ENCODE data around the gene ATRNL1.

Gene ATRNL1

DNA sequence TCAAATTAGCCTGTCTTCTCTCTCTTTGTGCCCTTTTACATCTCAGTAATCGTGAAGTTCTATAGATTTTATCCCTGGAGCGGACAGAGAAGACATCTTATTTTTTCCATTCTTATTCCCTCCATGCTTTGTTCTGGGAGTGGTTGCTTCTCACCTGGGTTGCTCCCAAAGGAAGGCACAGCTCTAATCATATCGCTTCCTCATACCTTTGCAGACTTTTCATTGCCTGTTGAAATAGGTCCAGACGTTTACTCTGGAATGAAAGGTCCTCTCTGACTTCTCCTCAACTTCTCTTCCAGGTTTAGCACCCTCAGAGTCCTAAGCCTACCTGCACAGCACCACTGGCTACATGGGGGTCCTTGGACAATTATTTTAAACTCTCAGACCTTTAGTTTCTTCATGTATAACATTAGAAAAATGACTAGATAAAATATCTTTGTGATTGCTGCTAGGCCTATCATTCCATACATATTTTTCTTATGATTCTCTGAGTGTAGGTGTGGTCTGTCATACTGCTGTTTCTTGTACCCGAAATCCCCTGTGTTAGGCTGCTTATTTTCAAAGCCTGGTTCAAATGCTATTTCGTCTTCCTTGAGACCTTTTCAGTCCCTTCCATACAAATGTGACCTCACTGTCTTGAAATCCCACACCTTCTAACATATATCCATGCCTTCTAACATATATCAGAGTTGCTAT is 761.7 kb downstream of the ATRNL1 start:
- Mint-ChIP-seq H3K27me3 (no peaks in the 10 kb centered on the region), H3K36me3 (ENCODE audit: insufficient read depth) (peaks cover 2% of the 10 kb centered on the region), H3K4me3 (no peak overlapping the region), H3K4me1 (no peaks in the 10 kb centered on the region), H3K9me3 (peaks cover 17% of the 10 kb centered on the region), H3K27ac (ENCODE audit: low read depth) (no peak overlapping the region)
- ATAC-seq (replicated peaks; ENCODE audit: extremely low read depth, poor library complexity, severe bottlenecking) (no peak), DNase-seq (ENCODE audit: low spot score in 2 of 2) (no peak)

- no peaks in the 10 kb centered on the region for H3K27me3 Mint-ChIP-seq
- peaks cover 24% of the 10 kb centered on the region for H3K9me3 Mint-ChIP-seq
- H3K4me1 Mint-ChIP-seq, result no peaks in the 10 kb centered on the region
- DNase-seq (ENCODE audit: low spot score in 2 of 2), result no peak
- no peak for ATAC-seq (replicated peaks; ENCODE audit: extremely low read depth, poor library complexity, severe bottlenecking)
- H3K27ac Mint-ChIP-seq (ENCODE audit: low read depth), result no peak overlapping the region
- no peak overlapping the region for H3K4me3 Mint-ChIP-seq
- H3K36me3 Mint-ChIP-seq (ENCODE audit: insufficient read depth), result peaks cover 2% of the 10 kb centered on the region
These were observed 763.4 kb downstream of the ATRNL1 start for GRCh38 chr10:115856580-115856979.

- no peaks in the 10 kb centered on the region for H3K4me1 Mint-ChIP-seq
- H3K4me3 Mint-ChIP-seq, result no peak overlapping the region
- H3K36me3 Mint-ChIP-seq (ENCODE audit: insufficient read depth), result peaks cover 2% of the 10 kb centered on the region
- DNase-seq (ENCODE audit: low spot score in 2 of 2) (no peak), ATAC-seq (replicated peaks; ENCODE audit: extremely low read depth, poor library complexity, severe bottlenecking) (no peak)
- peaks cover 24% of the 10 kb centered on the region for H3K9me3 Mint-ChIP-seq
- no peak overlapping the region for H3K27ac Mint-ChIP-seq (ENCODE audit: low read depth)
- H3K27me3 Mint-ChIP-seq, result no peaks in the 10 kb centered on the region
These were observed 764.7 kb downstream of the ATRNL1 start for GRCh38 chr10:115857856-115858255.

- H3K36me3 Mint-ChIP-seq (ENCODE audit: insufficient read depth), result no peaks in the 10 kb centered on the region
- H3K9me3 Mint-ChIP-seq, result peaks cover 12% of the 10 kb centered on the region
- ATAC-seq (replicated peaks; ENCODE audit: extremely low read depth, poor library complexity, severe bottlenecking) (no peak), DNase-seq (ENCODE audit: low spot score in 2 of 2) (no peak)
- H3K27me3 Mint-ChIP-seq, result no peaks in the 10 kb centered on the region
- no peak overlapping the region for H3K27ac Mint-ChIP-seq (ENCODE audit: low read depth)
- H3K4me3 Mint-ChIP-seq, result no peak overlapping the region
- no peaks in the 10 kb centered on the region for H3K4me1 Mint-ChIP-seq
These were observed 767.3 kb downstream of the ATRNL1 start for GRCh38 chr10:115860182-115861107.

- Mint-ChIP-seq H3K4me1 (no peaks in the 10 kb centered on the region), H3K36me3 (ENCODE audit: insufficient read depth) (no peaks in the 10 kb centered on the region), H3K27ac (ENCODE audit: low read depth) (no peak overlapping the region), H3K9me3 (peaks cover 12% of the 10 kb centered on the region), H3K27me3 (no peaks in the 10 kb centered on the region), H3K4me3 (no peak overlapping the region)
- ATAC-seq (replicated peaks; ENCODE audit: extremely low read depth, poor library complexity, severe bottlenecking) (no peak), DNase-seq (ENCODE audit: low spot score in 2 of 2) (no peak)
These were observed 768.3 kb downstream of the ATRNL1 start for GRCh38 chr10:115861455-115861854.

- no peak overlapping the region for H3K27ac Mint-ChIP-seq (ENCODE audit: low read depth)
- H3K9me3 Mint-ChIP-seq, result peaks cover 12% of the 10 kb centered on the region
- H3K4me1 Mint-ChIP-seq, result no peaks in the 10 kb centered on the region
- H3K4me3 Mint-ChIP-seq, result no peak overlapping the region
- no peaks in the 10 kb centered on the region for H3K27me3 Mint-ChIP-seq
- H3K36me3 Mint-ChIP-seq (ENCODE audit: insufficient read depth), result no peaks in the 10 kb centered on the region
- no peak for ATAC-seq (replicated peaks; ENCODE audit: extremely low read depth, poor library complexity, severe bottlenecking)
- DNase-seq (ENCODE audit: low spot score in 2 of 2), result no peak
These were observed 768.7 kb downstream of the ATRNL1 start for GRCh38 chr10:115861864-115862263.

GRCh38 chr10:115866174-115866573 is 773.0 kb downstream of the ATRNL1 start:
- ATAC-seq (replicated peaks; ENCODE audit: extremely low read depth, poor library complexity, severe bottlenecking) (no peak), DNase-seq (ENCODE audit: low spot score in 2 of 2) (no peak)
- Mint-ChIP-seq H3K27me3 (no peaks in the 10 kb centered on the region), H3K36me3 (ENCODE audit: insufficient read depth) (no peaks in the 10 kb centered on the region), H3K27ac (ENCODE audit: low read depth) (no peak overlapping the region), H3K9me3 (peaks cover 1% of the 10 kb centered on the region), H3K4me1 (no peaks in the 10 kb centered on the region), H3K4me3 (no peak overlapping the region)

DNA sequence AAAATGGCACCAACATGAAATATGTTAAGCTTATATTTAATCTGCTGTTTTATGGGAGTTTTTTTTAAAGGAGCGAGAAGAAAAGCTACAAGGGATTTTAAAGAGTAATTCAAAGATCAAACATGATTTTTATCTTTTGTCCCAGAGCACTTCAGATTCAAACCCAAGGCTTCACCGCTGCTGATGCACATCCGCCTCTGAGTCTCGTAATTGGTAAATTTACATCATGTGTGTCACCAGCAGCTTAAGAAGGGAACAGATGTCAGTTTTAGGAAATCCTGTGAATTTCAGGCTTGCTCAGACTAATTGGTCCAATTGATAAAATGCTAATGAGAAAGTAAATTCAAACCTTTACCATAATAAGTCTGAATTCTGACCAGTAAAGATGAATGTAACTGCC is 773.5 kb downstream of the ATRNL1 start:
- Mint-ChIP-seq H3K9me3 (no peaks in the 10 kb centered on the region), H3K27me3 (no peaks in the 10 kb centered on the region), H3K36me3 (ENCODE audit: insufficient read depth) (no peaks in the 10 kb centered on the region), H3K4me1 (no peaks in the 10 kb centered on the region), H3K4me3 (no peak overlapping the region), H3K27ac (ENCODE audit: low read depth) (no peak overlapping the region)
- ATAC-seq (replicated peaks; ENCODE audit: extremely low read depth, poor library complexity, severe bottlenecking) (no peak), DNase-seq (ENCODE audit: low spot score in 2 of 2) (no peak)

GRCh38 chr10:115867305-115867704 is 774.1 kb downstream of the ATRNL1 start:
- ATAC-seq (replicated peaks; ENCODE audit: extremely low read depth, poor library complexity, severe bottlenecking) (no peak), DNase-seq (ENCODE audit: low spot score in 2 of 2) (no peak)
- no peaks in the 10 kb centered on the region for H3K36me3 Mint-ChIP-seq (ENCODE audit: insufficient read depth)
- no peak overlapping the region for H3K4me3 Mint-ChIP-seq
- H3K4me1 Mint-ChIP-seq, result no peaks in the 10 kb centered on the region
- no peak overlapping the region for H3K27ac Mint-ChIP-seq (ENCODE audit: low read depth)
- no peaks in the 10 kb centered on the region for H3K27me3 Mint-ChIP-seq
- no peaks in the 10 kb centered on the region for H3K9me3 Mint-ChIP-seq

DNA sequence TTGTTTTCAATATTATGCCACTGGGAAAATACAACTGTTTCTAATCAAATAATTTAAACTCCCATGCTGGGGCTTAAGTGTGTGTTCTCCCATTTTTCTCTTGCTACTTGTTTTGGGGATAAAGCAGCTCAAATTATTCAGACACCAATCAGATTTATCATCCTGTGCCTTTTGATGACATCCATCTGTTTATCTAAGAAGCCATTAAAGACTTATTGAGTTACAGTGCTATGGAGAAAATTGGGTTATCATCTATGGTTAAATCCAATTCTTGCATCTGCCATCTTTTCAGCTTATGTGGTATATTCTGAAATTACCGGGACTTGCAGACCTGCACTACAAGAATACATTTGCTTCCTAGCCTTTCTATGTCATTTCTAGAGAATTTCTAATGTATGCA is 778.7 kb downstream of the ATRNL1 start:
- peaks cover 11% of the 10 kb centered on the region for H3K9me3 Mint-ChIP-seq
- no peaks in the 10 kb centered on the region for H3K27me3 Mint-ChIP-seq
- ATAC-seq (replicated peaks; ENCODE audit: extremely low read depth, poor library complexity, severe bottlenecking) (no peak), DNase-seq (ENCODE audit: low spot score in 2 of 2) (no peak)
- H3K27ac Mint-ChIP-seq (ENCODE audit: low read depth), result no peak overlapping the region
- no peak overlapping the region for H3K4me3 Mint-ChIP-seq
- H3K36me3 Mint-ChIP-seq (ENCODE audit: insufficient read depth), result no peaks in the 10 kb centered on the region
- no peaks in the 10 kb centered on the region for H3K4me1 Mint-ChIP-seq

GRCh38 chr10:115875172-115875571 is 782.0 kb downstream of the ATRNL1 start:
- DNase-seq (ENCODE audit: low spot score in 2 of 2) (no peak), ATAC-seq (replicated peaks; ENCODE audit: extremely low read depth, poor library complexity, severe bottlenecking) (no peak)
- H3K27ac Mint-ChIP-seq (ENCODE audit: low read depth), result no peak overlapping the region
- H3K4me1 Mint-ChIP-seq, result no peaks in the 10 kb centered on the region
- H3K36me3 Mint-ChIP-seq (ENCODE audit: insufficient read depth), result no peaks in the 10 kb centered on the region
- peaks cover 17% of the 10 kb centered on the region for H3K9me3 Mint-ChIP-seq
- no peak overlapping the region for H3K4me3 Mint-ChIP-seq
- no peaks in the 10 kb centered on the region for H3K27me3 Mint-ChIP-seq

- ATAC-seq (replicated peaks; ENCODE audit: extremely low read depth, poor library complexity, severe bottlenecking), result no peak
These were observed 786.4 kb downstream of the ATRNL1 start for GRCh38 chr10:115879372-115880089.

More at GRCh38 chr10:115879372-115880089, 786.4 kb downstream of the ATRNL1 start:
- no peak overlapping the region for H3K27ac Mint-ChIP-seq (ENCODE audit: low read depth)
- no peaks in the 10 kb centered on the region for H3K27me3 Mint-ChIP-seq
- H3K4me3 Mint-ChIP-seq, result no peak overlapping the region
- H3K36me3 Mint-ChIP-seq (ENCODE audit: insufficient read depth), result no peaks in the 10 kb centered on the region
- peaks cover 26% of the 10 kb centered on the region for H3K9me3 Mint-ChIP-seq
- no peaks in the 10 kb centered on the region for H3K4me1 Mint-ChIP-seq
- DNase-seq (ENCODE audit: low spot score in 2 of 2), result no peak

Measured in central memory CD8-positive, alpha-beta T cell (primary cell).